Fibroblast of lung (primary cell): ENCODE measurements around the gene SMTNL1.

Experiments used
- EZH2 ChIP-seq: IDR thresholded peaks from 2 replicates; pipeline ENCODE4 v1.5.1; 2012; ENCODE audit warnings: low read length, control low read depth, mild to moderate bottlenecking; ENCODE audit errors: missing control alignments
- TF ChIP-seq, protein P1 (sequence below), 2 donors: IDR thresholded peaks in 1 of 2; conservative IDR thresholded peaks in 1 of 2; 1 replicate in 1 of 2; 2 replicates in 1 of 2; pipeline ENCODE4 v1.5.1; 2011 to 2012; ENCODE audit warnings: low read length in 2 of 2, control low read depth in 1 of 2, inconsistent platforms in 1 of 2, low read depth in 1 of 2, mild to moderate bottlenecking in 1 of 2

- TF ChIP-seq, protein P1, sequence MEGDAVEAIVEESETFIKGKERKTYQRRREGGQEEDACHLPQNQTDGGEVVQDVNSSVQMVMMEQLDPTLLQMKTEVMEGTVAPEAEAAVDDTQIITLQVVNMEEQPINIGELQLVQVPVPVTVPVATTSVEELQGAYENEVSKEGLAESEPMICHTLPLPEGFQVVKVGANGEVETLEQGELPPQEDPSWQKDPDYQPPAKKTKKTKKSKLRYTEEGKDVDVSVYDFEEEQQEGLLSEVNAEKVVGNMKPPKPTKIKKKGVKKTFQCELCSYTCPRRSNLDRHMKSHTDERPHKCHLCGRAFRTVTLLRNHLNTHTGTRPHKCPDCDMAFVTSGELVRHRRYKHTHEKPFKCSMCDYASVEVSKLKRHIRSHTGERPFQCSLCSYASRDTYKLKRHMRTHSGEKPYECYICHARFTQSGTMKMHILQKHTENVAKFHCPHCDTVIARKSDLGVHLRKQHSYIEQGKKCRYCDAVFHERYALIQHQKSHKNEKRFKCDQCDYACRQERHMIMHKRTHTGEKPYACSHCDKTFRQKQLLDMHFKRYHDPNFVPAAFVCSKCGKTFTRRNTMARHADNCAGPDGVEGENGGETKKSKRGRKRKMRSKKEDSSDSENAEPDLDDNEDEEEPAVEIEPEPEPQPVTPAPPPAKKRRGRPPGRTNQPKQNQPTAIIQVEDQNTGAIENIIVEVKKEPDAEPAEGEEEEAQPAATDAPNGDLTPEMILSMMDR (conservative IDR thresholded peaks at IDR 0.05 in 1 of 2, IDR thresholded peaks at IDR 0.05 in 1 of 2; ENCODE audit: low read depth in 1 of 2, low read length in 2 of 2) = no peak
- no peak for TF ChIP-seq EZH2
Observed at GRCh38 chr11:57586711-57587245, 49.4 kb downstream of the SMTNL1 start.
